Ishikawa (cell line): Measurements from ENCODE around the gene FHIT.

Experiments
- CEBPB ChIP-seq: IDR thresholded peaks from 2 replicates; pipeline ENCODE4 v1.6.1; 2012
- CREB1 ChIP-seq: IDR thresholded peaks from 2 replicates; pipeline ENCODE4 v1.6.1; 2012; ENCODE audit warnings: low read depth
- EGR1 ChIP-seq: IDR thresholded peaks from 2 replicates; pipeline ENCODE4 v1.6.1; 2012
- EP300 ChIP-seq: IDR thresholded peaks from 2 replicates; pipeline ENCODE4 v1.6.1; 2012; ENCODE audit warnings: borderline replicate concordance
- FOXM1 ChIP-seq: IDR thresholded peaks from 2 replicates; pipeline ENCODE4 v1.6.1; 2012; ENCODE audit warnings: low read depth, borderline replicate concordance
- NFIC ChIP-seq: IDR thresholded peaks from 2 replicates; pipeline ENCODE4 v1.6.1; 2012
- RAD21 ChIP-seq: IDR thresholded peaks from 2 replicates; pipeline ENCODE4 v1.6.1; 2012; ENCODE audit warnings: low read depth
- TAF1 ChIP-seq: IDR thresholded peaks from 2 replicates; pipeline ENCODE4 v1.6.1; 2012; ENCODE audit warnings: low read depth, mild to moderate bottlenecking
- TEAD4 ChIP-seq: IDR thresholded peaks from 2 replicates; pipeline ENCODE4 v1.6.1; 2012
- USF1 ChIP-seq: IDR thresholded peaks from 2 replicates; pipeline ENCODE4 v1.6.1; 2012
- YY1 ChIP-seq: IDR thresholded peaks from 2 replicates; pipeline ENCODE4 v1.6.1; 2012; ENCODE audit warnings: low read depth
- ZBTB7A ChIP-seq: IDR thresholded peaks from 2 replicates; pipeline ENCODE4 v1.6.1; 2012; ENCODE audit warnings: low read depth
- TF ChIP-seq, protein P1 (sequence below): IDR thresholded peaks from 2 replicates; pipeline ENCODE4 v1.6.1; 2012
- TF ChIP-seq, protein P2 (sequence below): IDR thresholded peaks from 2 replicates; pipeline ENCODE4 v1.6.1; 2012; ENCODE audit warnings: low read depth, mild to moderate bottlenecking

Gene FHIT

DNA sequence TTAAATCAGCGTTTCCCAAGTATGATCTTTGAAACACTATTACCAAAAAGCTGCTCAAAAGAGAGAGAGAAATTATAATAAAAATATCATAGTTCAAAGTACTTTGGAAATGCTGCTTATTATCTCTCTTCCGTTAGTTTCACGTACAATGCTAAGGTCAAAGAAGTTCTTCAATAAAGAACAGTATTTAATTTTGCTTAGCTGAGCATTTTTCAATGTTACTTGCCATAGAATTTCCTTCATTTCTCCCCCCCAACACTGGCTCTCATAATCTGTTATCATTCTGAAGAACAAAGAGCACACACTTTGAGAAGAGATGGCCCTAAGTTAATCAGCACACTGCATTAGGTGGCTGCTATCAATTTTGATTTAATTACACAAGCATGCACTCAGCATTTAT is 1360.6 kb downstream of the FHIT start:
- no peak for TF ChIP-seq USF1

DNA sequence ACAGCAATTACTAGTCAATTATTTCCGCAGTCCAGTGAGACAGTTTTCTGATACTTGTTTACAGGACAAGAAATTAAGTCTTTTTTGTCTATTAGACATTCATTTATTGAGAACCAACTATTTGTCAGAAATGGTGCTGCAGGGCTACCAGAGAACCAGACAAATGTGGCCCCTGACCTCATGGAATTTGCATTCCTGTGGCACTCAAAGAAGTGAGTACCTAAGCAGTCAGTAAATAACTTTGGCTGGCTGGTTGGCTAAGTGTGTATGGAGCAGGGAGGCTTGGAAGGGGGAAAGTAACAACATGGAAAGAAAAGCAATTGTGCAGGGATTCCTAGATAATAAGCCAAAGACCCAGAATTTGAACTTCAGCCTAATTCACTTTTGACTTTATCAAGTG is 1364.5 kb downstream of the FHIT start:
- TF ChIP-seq RAD21 (no peak), ZBTB7A (no peak), CEBPB (no peak), FOXM1 (no peak), EP300 (no peak)

DNA sequence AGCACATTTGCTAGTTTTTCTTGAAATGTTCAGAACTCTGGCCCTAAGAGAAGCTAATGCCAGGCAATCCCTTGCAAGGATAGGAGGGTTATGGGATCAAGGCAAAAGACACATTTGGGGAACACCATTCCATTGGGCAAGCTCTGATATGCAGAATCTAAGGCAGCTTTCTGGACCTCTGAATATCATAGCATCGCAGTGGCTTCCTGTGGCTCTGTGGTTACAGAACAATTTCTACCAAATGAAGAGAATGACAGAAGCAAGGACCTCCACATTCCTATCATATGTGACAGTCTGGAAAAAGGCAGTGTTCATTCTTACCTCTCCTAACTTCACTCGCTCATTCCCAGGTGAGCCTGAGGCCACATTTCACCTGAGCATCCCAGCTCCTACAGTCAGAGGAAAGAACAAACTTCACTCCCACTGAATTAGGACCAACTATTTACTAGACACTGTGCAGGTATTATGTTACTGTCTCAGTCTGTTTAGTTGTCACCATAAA is 1365.3 kb downstream of the FHIT start:
- TF ChIP-seq TEAD4 = no peak
- TF ChIP-seq, protein P1, sequence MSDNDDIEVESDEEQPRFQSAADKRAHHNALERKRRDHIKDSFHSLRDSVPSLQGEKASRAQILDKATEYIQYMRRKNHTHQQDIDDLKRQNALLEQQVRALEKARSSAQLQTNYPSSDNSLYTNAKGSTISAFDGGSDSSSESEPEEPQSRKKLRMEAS = no peak
- no peak for TF ChIP-seq RAD21
- TF ChIP-seq NFIC = no peak

DNA sequence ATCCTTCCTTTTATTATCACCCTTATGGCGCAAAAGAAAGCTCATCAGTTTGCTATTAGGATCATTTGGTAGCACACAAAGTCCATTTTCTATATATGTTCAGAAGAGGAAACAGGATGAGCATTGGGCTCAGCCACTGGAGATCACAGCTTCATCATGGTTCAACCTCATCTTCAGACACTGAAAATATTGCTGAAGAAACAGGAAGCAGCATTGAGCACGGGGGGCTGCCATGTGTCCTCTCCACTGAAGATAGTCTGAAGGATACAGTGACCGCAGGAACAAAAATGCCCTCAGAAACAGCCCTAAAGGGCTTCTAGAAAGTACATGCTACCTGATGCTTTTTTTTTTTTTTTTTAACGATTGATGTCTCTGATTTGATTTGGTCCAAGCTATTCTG is 1366.2 kb downstream of the FHIT start:
- TF ChIP-seq CEBPB = no peak
- no peak for TF ChIP-seq USF1
- TF ChIP-seq TAF1 = no peak
- no peak for TF ChIP-seq CREB1

- no peak for TF ChIP-seq EGR1
- no peak for TF ChIP-seq TEAD4
- TF ChIP-seq USF1 = no peak
- no peak for TF ChIP-seq TAF1
- TF ChIP-seq NFIC = no peak
- TF ChIP-seq YY1 = no peak
- TF ChIP-seq CEBPB = no peak
- no peak for TF ChIP-seq CREB1
- no peak for TF ChIP-seq RAD21
- TF ChIP-seq, protein P2, sequence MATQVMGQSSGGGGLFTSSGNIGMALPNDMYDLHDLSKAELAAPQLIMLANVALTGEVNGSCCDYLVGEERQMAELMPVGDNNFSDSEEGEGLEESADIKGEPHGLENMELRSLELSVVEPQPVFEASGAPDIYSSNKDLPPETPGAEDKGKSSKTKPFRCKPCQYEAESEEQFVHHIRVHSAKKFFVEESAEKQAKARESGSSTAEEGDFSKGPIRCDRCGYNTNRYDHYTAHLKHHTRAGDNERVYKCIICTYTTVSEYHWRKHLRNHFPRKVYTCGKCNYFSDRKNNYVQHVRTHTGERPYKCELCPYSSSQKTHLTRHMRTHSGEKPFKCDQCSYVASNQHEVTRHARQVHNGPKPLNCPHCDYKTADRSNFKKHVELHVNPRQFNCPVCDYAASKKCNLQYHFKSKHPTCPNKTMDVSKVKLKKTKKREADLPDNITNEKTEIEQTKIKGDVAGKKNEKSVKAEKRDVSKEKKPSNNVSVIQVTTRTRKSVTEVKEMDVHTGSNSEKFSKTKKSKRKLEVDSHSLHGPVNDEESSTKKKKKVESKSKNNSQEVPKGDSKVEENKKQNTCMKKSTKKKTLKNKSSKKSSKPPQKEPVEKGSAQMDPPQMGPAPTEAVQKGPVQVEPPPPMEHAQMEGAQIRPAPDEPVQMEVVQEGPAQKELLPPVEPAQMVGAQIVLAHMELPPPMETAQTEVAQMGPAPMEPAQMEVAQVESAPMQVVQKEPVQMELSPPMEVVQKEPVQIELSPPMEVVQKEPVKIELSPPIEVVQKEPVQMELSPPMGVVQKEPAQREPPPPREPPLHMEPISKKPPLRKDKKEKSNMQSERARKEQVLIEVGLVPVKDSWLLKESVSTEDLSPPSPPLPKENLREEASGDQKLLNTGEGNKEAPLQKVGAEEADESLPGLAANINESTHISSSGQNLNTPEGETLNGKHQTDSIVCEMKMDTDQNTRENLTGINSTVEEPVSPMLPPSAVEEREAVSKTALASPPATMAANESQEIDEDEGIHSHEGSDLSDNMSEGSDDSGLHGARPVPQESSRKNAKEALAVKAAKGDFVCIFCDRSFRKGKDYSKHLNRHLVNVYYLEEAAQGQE = no peak
- TF ChIP-seq, protein P1 = no peak
- TF ChIP-seq ZBTB7A = no peak
Measured at GRCh38 chr3:59884409-59884808, 1366.8 kb downstream of the FHIT start.

- TF ChIP-seq EGR1 (no peak), RAD21 (no peak), CREB1 (no peak), FOXM1 (no peak), USF1 (no peak)
- TF ChIP-seq, protein P2 = no peak
- TF ChIP-seq, protein P1 = no peak
Measured at GRCh38 chr3:59882746-59883145, 1368.5 kb downstream of the FHIT start.
